Calu3 (cell line): ENCODE data around the gene MYL1. TPM values are rescaled to one million over a fixed set of nuclear protein-coding genes. Genes with fewer than 3 reads are reported as not detected.

Experiments used
- BruUV-seq: library from RNA; stranded (reverse); fragments of 400-500 nt; replicated peaks from 2 replicates; lab custom pipeline; 2021; lab: Mats Ljungman, UMichigan
- CTCF ChIA-PET: fragments of 300-600 bp; sonication (Branson Sonifier 250); formaldehyde crosslinking; loops from one replicate; lab custom pipeline; 2022; ENCODE audit warnings: antibody characterized with exemption; lab: Charles Lee
- DNase-seq: peaks from one replicate; pipeline ENCODE4 v3.0.0; 2022
- H3K27ac Mint-ChIP-seq: one replicate; pipeline ENCODE4 v1.8.0; 2022; ENCODE audit warnings: mixed read lengths; ENCODE audit not compliant: unreplicated experiment
- H3K27me3 Mint-ChIP-seq: one replicate; pipeline ENCODE4 v1.8.0; 2022; ENCODE audit warnings: mixed read lengths; ENCODE audit not compliant: unreplicated experiment
- H3K36me3 Mint-ChIP-seq: one replicate; pipeline ENCODE4 v1.8.0; 2022; ENCODE audit warnings: mild to moderate bottlenecking, moderate library complexity, mixed read lengths; ENCODE audit not compliant: insufficient read depth, unreplicated experiment
- H3K4me1 Mint-ChIP-seq: one replicate; pipeline ENCODE4 v1.8.0; 2022; ENCODE audit warnings: mild to moderate bottlenecking, low read depth, mixed read lengths; ENCODE audit not compliant: unreplicated experiment
- H3K4me3 Mint-ChIP-seq: one replicate; pipeline ENCODE4 v1.8.0; 2022; ENCODE audit warnings: mild to moderate bottlenecking, low read depth, moderate library complexity, mixed read lengths; ENCODE audit not compliant: unreplicated experiment
- H3K9me3 Mint-ChIP-seq: one replicate; pipeline ENCODE4 v1.8.0; 2022; ENCODE audit warnings: low read depth, mixed read lengths; ENCODE audit not compliant: unreplicated experiment
- intact Hi-C: fragments of 100-400 bp; cut with micrococcal nuclease; formaldehyde crosslinking; loops from one replicate; pipeline ENCODE4 v1.10.0; 2022; ENCODE audit not compliant: unreplicated experiment
- total RNA-seq: library from RNA; stranded (reverse); gene quantifications from 2 replicates; pipeline ENCODE4 v1.2.3, GENCODE V29; 2022
- TF ChIP-seq, protein P1 (sequence below): fragments of 200-600 bp; IDR thresholded peaks from one replicate; pipeline ENCODE4 v1.8.0; 2022; ENCODE audit warnings: antibody characterized with exemption; ENCODE audit not compliant: unreplicated experiment

The MYL1 gene
- total RNA-seq, 1 experiment from 2014 or later = not detected

- CTCF ChIA-PET = interaction anchor here (0.7 kb wide), 1 partner anchor 1279 kb away, joined by 5 read pairs; no protein-coding TSS in a partner anchor
- intact Hi-C loops = no loop called here
- TF ChIP-seq, protein P1, sequence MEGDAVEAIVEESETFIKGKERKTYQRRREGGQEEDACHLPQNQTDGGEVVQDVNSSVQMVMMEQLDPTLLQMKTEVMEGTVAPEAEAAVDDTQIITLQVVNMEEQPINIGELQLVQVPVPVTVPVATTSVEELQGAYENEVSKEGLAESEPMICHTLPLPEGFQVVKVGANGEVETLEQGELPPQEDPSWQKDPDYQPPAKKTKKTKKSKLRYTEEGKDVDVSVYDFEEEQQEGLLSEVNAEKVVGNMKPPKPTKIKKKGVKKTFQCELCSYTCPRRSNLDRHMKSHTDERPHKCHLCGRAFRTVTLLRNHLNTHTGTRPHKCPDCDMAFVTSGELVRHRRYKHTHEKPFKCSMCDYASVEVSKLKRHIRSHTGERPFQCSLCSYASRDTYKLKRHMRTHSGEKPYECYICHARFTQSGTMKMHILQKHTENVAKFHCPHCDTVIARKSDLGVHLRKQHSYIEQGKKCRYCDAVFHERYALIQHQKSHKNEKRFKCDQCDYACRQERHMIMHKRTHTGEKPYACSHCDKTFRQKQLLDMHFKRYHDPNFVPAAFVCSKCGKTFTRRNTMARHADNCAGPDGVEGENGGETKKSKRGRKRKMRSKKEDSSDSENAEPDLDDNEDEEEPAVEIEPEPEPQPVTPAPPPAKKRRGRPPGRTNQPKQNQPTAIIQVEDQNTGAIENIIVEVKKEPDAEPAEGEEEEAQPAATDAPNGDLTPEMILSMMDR = no peak
- BruUV-seq = no TSS peak
- no peaks in the 10 kb centered on the region for H3K27me3 Mint-ChIP-seq
- H3K4me3 Mint-ChIP-seq = no peak overlapping the region
- no peaks in the 10 kb centered on the region for H3K4me1 Mint-ChIP-seq
- H3K36me3 Mint-ChIP-seq = no peaks in the 10 kb centered on the region
- no peaks in the 10 kb centered on the region for H3K9me3 Mint-ChIP-seq
- H3K27ac Mint-ChIP-seq = no peak overlapping the region
- no peak for DNase-seq
Measured at GRCh38 chr2:210309548-210310233, 5.3 kb downstream of the MYL1 start.

GRCh38 chr2:210303498-210303897, 11.5 kb downstream of the MYL1 start:
- intact Hi-C loops = no loop called here
- Mint-ChIP-seq H3K27ac (no peak overlapping the region), H3K27me3 (no peaks in the 10 kb centered on the region), H3K4me1 (no peaks in the 10 kb centered on the region), H3K4me3 (no peak overlapping the region), H3K9me3 (no peaks in the 10 kb centered on the region), H3K36me3 (no peaks in the 10 kb centered on the region)
- TF ChIP-seq, protein P1 = no peak
- CTCF ChIA-PET = no interaction called here
- BruUV-seq = no TSS peak
- DNase-seq = no peak

DNA sequence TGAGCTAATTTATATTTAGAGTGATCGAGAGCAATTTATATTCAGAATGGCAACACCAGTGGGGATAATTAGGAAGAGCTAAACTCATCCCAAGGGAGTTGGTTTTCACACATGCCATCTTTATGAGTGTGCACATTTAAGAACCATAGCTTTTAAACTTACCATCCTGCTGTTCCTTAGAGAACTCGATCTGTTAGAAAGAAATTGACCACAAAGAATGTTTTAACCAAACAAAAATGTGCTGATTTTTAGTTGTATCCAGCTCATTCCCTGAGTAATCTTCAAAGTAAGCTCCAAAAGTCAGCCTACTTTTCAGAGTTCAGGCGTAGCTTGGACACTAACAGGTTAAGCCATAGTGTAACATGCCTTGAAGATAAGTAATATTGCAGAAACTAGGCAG, 12.6 kb downstream of the MYL1 start:
- TF ChIP-seq, protein P1 = no peak
- no peak overlapping the region for H3K4me3 Mint-ChIP-seq
- CTCF ChIA-PET = no interaction called here
- no peak for DNase-seq
- no peak overlapping the region for H3K27ac Mint-ChIP-seq
- no peaks in the 10 kb centered on the region for H3K36me3 Mint-ChIP-seq
- intact Hi-C loops = no loop called here
- no peaks in the 10 kb centered on the region for H3K4me1 Mint-ChIP-seq
- H3K9me3 Mint-ChIP-seq = no peaks in the 10 kb centered on the region
- no peaks in the 10 kb centered on the region for H3K27me3 Mint-ChIP-seq
- no TSS peak for BruUV-seq

DNA sequence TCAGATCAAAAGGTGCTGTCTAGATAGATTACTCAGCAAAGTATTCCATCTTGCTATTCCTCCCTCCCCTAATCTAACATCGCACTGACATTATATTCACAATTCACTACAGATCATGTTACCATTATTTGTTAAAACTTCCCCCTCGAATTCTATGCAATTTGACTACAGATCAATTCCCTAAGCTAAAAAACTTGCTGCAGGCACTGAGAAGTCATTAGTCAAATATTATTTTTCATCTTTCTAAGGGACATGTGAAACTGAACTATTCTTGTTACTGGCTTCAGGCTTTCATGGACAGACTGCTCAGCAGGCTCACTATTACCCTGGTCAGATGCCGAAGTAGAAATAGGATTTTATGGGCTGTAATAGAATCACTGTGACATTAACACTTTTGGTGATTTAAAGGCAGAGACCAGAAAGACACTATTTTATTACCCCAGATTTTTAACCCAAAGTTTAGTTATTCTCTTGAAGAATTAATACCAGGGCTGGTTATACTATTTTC, 15.1 kb downstream of the MYL1 start:
- H3K36me3 Mint-ChIP-seq = no peaks in the 10 kb centered on the region
- no TSS peak for BruUV-seq
- TF ChIP-seq, protein P1 = no peak

More for the DNA sequence above, 15.1 kb downstream of the MYL1 start:
- no peak for DNase-seq
- Mint-ChIP-seq H3K27ac (no peak overlapping the region), H3K27me3 (no peaks in the 10 kb centered on the region), H3K4me1 (no peaks in the 10 kb centered on the region), H3K4me3 (no peak overlapping the region), H3K9me3 (no peaks in the 10 kb centered on the region)
- CTCF ChIA-PET = no interaction called here
- intact Hi-C loops = no loop called here
